BLaER1 treated with 17β-estradiol and CSF1 and Interleukin-3, amounts not matched to agents 10 nM and 100 nM (cell line): ENCODE measurements around the gene S100P.
A peak's percentile ranks its signal among the peaks of the same experiment; 100 is the strongest.
"Not testable (repeated sequence)": the region's sequence is repeated elsewhere in the genome, so short reads cannot be mapped to it uniquely, and the experiment has no call there.

Experiments
- H3K27ac ChIP-seq, 11 experiments: shearing (Covaris generic); formaldehyde crosslinking; 2 replicates each; pipeline ENCODE4 v1.8.1; 2022
- H3K27me3 ChIP-seq, 11 experiments: shearing (Covaris generic); formaldehyde crosslinking; 2 replicates each; pipeline ENCODE4 v1.8.1; 2022
- H3K36me3 ChIP-seq, 11 experiments: shearing (Covaris generic); formaldehyde crosslinking; 2 replicates each; pipeline ENCODE4 v1.8.1; 2022
- H3K4me1 ChIP-seq, 10 experiments: shearing (Covaris generic); formaldehyde crosslinking; 2 replicates each; pipeline ENCODE4 v1.8.1; 2022
- H3K4me2 ChIP-seq, 11 experiments: shearing (Covaris generic); formaldehyde crosslinking; 2 replicates each; pipeline ENCODE4 v1.8.1; 2022
- H3K4me3 ChIP-seq, 10 experiments: shearing (Covaris generic); formaldehyde crosslinking; 2 replicates each; pipeline ENCODE4 v1.8.1; 2022
- H3K9ac ChIP-seq, 11 experiments: shearing (Covaris generic); formaldehyde crosslinking; 2 replicates each; pipeline ENCODE4 v1.8.1; 2022
- H3K9me3 ChIP-seq, 11 experiments: shearing (Covaris generic); formaldehyde crosslinking; replicated peaks in 1 of 11; 2 replicates each; pipeline ENCODE4 v1.8.1; 2022
- H4K20me1 ChIP-seq, 11 experiments: shearing (Covaris generic); formaldehyde crosslinking; 2 replicates each; pipeline ENCODE4 v1.8.1; 2022
- Cebpa-rat ChIP-seq, 11 experiments: shearing (Covaris generic); IDR thresholded peaks; 2 replicates each; pipeline ENCODE4 v1.8.1; 2022

S100P gene

GRCh38 chr4:6665320-6665654, 28.4 kb upstream of the S100P start:
- Histone ChIP-seq H3K36me3 (peaks cover 0 to 6% (median 0%) of the 10 kb centered on the region in 11 experiments; a peak in 1 of 22 replicates), H3K9ac (no peak overlapping the region), H3K27me3 (peaks cover 5 to 18% (median 10%) of the 10 kb centered on the region in 11 experiments), H3K4me1 (peaks cover 3 to 33% (median 19%) of the 10 kb centered on the region in 10 experiments; a peak in 16 of 20 replicates), H4K20me1 (no peaks in the 10 kb centered on the region; a peak in 1 of 22 replicates), H3K27ac (no peak overlapping the region), H3K4me2 (no peak overlapping the region), H3K9me3 (peaks cover 0 to 16% (median 4%) of the 10 kb centered on the region in 11 experiments; a peak in 7 of 22 replicates), H3K4me3 (no peak overlapping the region)
- TF ChIP-seq Cebpa-rat (IDR thresholded peaks at IDR 0.05), result no peak

- Histone ChIP-seq H3K4me1 (peaks cover 0 to 8% (median 3%) of the 10 kb centered on the region in 10 experiments; a peak in 4 of 20 replicates), H3K4me2 (peak overlapping the region in 1 of 11 experiments; percentile 34; a peak in 1 of 22 replicates), H3K9ac (no peak overlapping the region)
These were observed 25.3 kb upstream of the S100P start for GRCh38 chr4:6668391-6668790.

GRCh38 chr4:6671648-6672047, 22.0 kb upstream of the S100P start:
- H3K36me3 ChIP-seq, result peaks cover 0 to 16% (median 14%) of the 10 kb centered on the region in 11 experiments; a peak in 12 of 22 replicates
- no peak overlapping the region for H3K27ac ChIP-seq
- TF ChIP-seq Cebpa-rat (IDR thresholded peaks at IDR 0.05), result no peak
- no peak overlapping the region for H3K4me2 ChIP-seq
- peaks cover 13 to 26% (median 24%) of the 10 kb centered on the region in 11 experiments; a peak in 20 of 22 replicates for H4K20me1 ChIP-seq
- no peak overlapping the region for H3K4me3 ChIP-seq
- no peaks in the 10 kb centered on the region for H3K27me3 ChIP-seq
- peaks cover 0 to 14% (median 6%) of the 10 kb centered on the region in 11 experiments; a peak in 10 of 22 replicates for H3K9me3 ChIP-seq
- H3K9ac ChIP-seq, result no peak overlapping the region
- peaks cover 19 to 26% (median 21%) of the 10 kb centered on the region in 10 experiments for H3K4me1 ChIP-seq

More at GRCh38 chr4:6668391-6668790, 25.3 kb upstream of the S100P start:
- H3K9me3 ChIP-seq, result peaks cover 0 to 22% (median 9%) of the 10 kb centered on the region in 11 experiments; a peak in 13 of 22 replicates
- TF ChIP-seq Cebpa-rat (IDR thresholded peaks at IDR 0.05), result no peak
- H3K36me3 ChIP-seq, result peaks cover 0 to 6% (median 0%) of the 10 kb centered on the region in 11 experiments; a peak in 1 of 22 replicates
- H3K27me3 ChIP-seq, result peaks cover 0 to 10% (median 0%) of the 10 kb centered on the region in 11 experiments; a peak in 4 of 22 replicates
- H3K27ac ChIP-seq, result no peak overlapping the region
- no peaks in the 10 kb centered on the region for H4K20me1 ChIP-seq
- H3K4me3 ChIP-seq, result no peak overlapping the region

- H3K36me3 ChIP-seq, result peaks cover 0 to 21% (median 15%) of the 10 kb centered on the region in 11 experiments; a peak in 12 of 22 replicates
These were observed 21.5 kb upstream of the S100P start for GRCh38 chr4:6672131-6672530.

GRCh38 chr4:6672541-6673190, 21.0 kb upstream of the S100P start:
- peaks cover 0 to 26% (median 15%) of the 10 kb centered on the region in 11 experiments; a peak in 12 of 22 replicates for H3K36me3 ChIP-seq
- peak overlapping the region in 8 of 11 experiments; percentile 88 to 95 (median 92); a peak in 14 of 22 replicates for H3K27ac ChIP-seq
- H3K9ac ChIP-seq, H3K27me3 ChIP-seq, H3K9me3 ChIP-seq: not testable (repeated sequence)
- H4K20me1 ChIP-seq, result peaks cover 23 to 36% (median 32%) of the 10 kb centered on the region in 11 experiments; a peak in 20 of 22 replicates
- peaks cover 29 to 37% (median 31%) of the 10 kb centered on the region in 10 experiments for H3K4me1 ChIP-seq
- H3K4me3 ChIP-seq, result peak overlapping the region in 6 of 10 experiments; percentile 83 to 86 (median 86); a peak in 5 of 20 replicates
- peak overlapping the region in 7 of 11 experiments; percentile 67 to 98 (median 94); a peak in 12 of 22 replicates for H3K4me2 ChIP-seq

More at GRCh38 chr4:6672131-6672530, 21.5 kb upstream of the S100P start:
- no peak for TF ChIP-seq Cebpa-rat (IDR thresholded peaks at IDR 0.05)
- Histone ChIP-seq H3K9ac (no peak overlapping the region), H4K20me1 (peaks cover 18 to 31% (median 29%) of the 10 kb centered on the region in 11 experiments; a peak in 20 of 22 replicates), H3K4me3 (no peak overlapping the region), H3K9me3 (peaks cover 0 to 12% (median 4%) of the 10 kb centered on the region in 11 experiments; a peak in 10 of 22 replicates), H3K4me1 (peaks cover 24 to 31% (median 26%) of the 10 kb centered on the region in 10 experiments), H3K27ac (no peak overlapping the region), H3K27me3 (no peaks in the 10 kb centered on the region), H3K4me2 (no peak overlapping the region)

- H3K9ac ChIP-seq, result peak overlapping the region; percentile 72 to 95 (median 90); a peak in 21 of 22 replicates
- H4K20me1 ChIP-seq, result peaks cover 25 to 41% (median 33%) of the 10 kb centered on the region in 11 experiments; a peak in 20 of 22 replicates
- not testable (repeated sequence) for H3K27me3 ChIP-seq, H3K9me3 ChIP-seq
- peak overlapping the region; percentile 57 to 95 (median 91); a peak in 21 of 22 replicates for H3K27ac ChIP-seq
- peaks cover 32 to 42% (median 36%) of the 10 kb centered on the region in 10 experiments for H3K4me1 ChIP-seq
- H3K4me3 ChIP-seq, result peak overlapping the region; percentile 69 to 86 (median 84)
- H3K36me3 ChIP-seq, result peaks cover under 1 to 29% (median 16%) of the 10 kb centered on the region in 11 experiments; a peak in 16 of 22 replicates
- peak overlapping the region; percentile 67 to 98 (median 96) for H3K4me2 ChIP-seq
These were observed 20.5 kb upstream of the S100P start for GRCh38 chr4:6673191-6673659.

GRCh38 chr4:6673660-6674499, 19.8 kb upstream of the S100P start:
- Histone ChIP-seq H3K36me3 (peaks cover 3 to 35% (median 22%) of the 10 kb centered on the region in 11 experiments; a peak in 17 of 22 replicates), H3K9ac (peak overlapping the region; percentile 79 to 95 (median 90)), H3K27me3 (no peaks in the 10 kb centered on the region), H4K20me1 (peaks cover 25 to 47% (median 33%) of the 10 kb centered on the region in 11 experiments; a peak in 20 of 22 replicates), H3K4me3 (peak overlapping the region; percentile 69 to 86 (median 84)), H3K4me2 (peak overlapping the region; percentile 86 to 98 (median 96)), H3K9me3 (peaks cover 0 to 12% (median 4%) of the 10 kb centered on the region in 11 experiments; a peak in 9 of 22 replicates), H3K27ac (peak overlapping the region; percentile 57 to 95 (median 91)), H3K4me1 (peaks cover 32 to 46% (median 42%) of the 10 kb centered on the region in 10 experiments)
- no peak for TF ChIP-seq Cebpa-rat (IDR thresholded peaks at IDR 0.05)

- peaks cover 25 to 54% (median 33%) of the 10 kb centered on the region in 11 experiments; a peak in 20 of 22 replicates for H4K20me1 ChIP-seq
- peak overlapping the region; percentile 79 to 95 (median 90) for H3K9ac ChIP-seq
- TF ChIP-seq Cebpa-rat (IDR thresholded peaks at IDR 0.05), result no peak
- H3K27me3 ChIP-seq, result no peaks in the 10 kb centered on the region
- H3K9me3 ChIP-seq, result peaks cover 0 to 16% (median 4%) of the 10 kb centered on the region in 11 experiments; a peak in 11 of 22 replicates
- H3K36me3 ChIP-seq, result peaks cover 3 to 43% (median 29%) of the 10 kb centered on the region in 11 experiments; a peak in 18 of 22 replicates
- H3K4me3 ChIP-seq, result peak overlapping the region; percentile 69 to 86 (median 84)
- peaks cover 32 to 51% (median 46%) of the 10 kb centered on the region in 10 experiments for H3K4me1 ChIP-seq
- peak overlapping the region; percentile 86 to 98 (median 96) for H3K4me2 ChIP-seq
- peak overlapping the region; percentile 56 to 95 (median 91); a peak in 21 of 22 replicates for H3K27ac ChIP-seq
These were observed 19.1 kb upstream of the S100P start for GRCh38 chr4:6674500-6675149.
